ENCODE results near the gene HSPA12A.

DNA sequence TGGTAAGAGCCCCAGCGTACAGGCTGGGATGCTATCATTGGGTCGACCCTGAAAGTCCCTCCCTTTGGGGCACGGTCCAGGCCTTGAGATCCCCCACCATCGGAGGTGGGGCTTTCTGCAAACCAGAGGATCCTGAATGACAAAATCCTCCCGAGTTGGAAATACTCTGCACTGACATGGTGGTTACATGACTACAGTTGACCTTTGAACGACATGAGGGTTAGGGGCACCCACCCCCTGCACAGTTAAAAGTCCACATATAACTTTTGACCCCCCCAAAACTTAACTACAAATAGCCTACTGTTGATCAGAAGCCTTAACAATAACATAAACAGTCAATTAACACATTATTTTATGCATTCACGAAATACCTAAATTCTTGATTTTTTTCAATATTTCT is 13.1 kb downstream of the HSPA12A start:
- no peak for TF ChIP-seq EZH2 (IDR thresholded peaks at IDR 0.05; ENCODE audit: low read length, missing control alignments)
- TF ChIP-seq, protein P1, sequence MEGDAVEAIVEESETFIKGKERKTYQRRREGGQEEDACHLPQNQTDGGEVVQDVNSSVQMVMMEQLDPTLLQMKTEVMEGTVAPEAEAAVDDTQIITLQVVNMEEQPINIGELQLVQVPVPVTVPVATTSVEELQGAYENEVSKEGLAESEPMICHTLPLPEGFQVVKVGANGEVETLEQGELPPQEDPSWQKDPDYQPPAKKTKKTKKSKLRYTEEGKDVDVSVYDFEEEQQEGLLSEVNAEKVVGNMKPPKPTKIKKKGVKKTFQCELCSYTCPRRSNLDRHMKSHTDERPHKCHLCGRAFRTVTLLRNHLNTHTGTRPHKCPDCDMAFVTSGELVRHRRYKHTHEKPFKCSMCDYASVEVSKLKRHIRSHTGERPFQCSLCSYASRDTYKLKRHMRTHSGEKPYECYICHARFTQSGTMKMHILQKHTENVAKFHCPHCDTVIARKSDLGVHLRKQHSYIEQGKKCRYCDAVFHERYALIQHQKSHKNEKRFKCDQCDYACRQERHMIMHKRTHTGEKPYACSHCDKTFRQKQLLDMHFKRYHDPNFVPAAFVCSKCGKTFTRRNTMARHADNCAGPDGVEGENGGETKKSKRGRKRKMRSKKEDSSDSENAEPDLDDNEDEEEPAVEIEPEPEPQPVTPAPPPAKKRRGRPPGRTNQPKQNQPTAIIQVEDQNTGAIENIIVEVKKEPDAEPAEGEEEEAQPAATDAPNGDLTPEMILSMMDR (conservative IDR thresholded peaks at IDR 0.05 in 1 of 2, IDR thresholded peaks at IDR 0.05 in 1 of 2; ENCODE audit: low read depth in 1 of 2, low read length in 2 of 2): no peak

Data from fibroblast of lung (primary cell).